NCI-H2196 treated with DMSO at 0.1 percent for 48 hours (cell line): ENCODE results near the gene TMEM59L.

Source experiments
- DNase-seq: peaks from one replicate; lab custom pipeline; 2025; ENCODE audit not compliant: unreplicated experiment; lab: John Stamatoyannopoulos, UW

TMEM59L gene

DNA sequence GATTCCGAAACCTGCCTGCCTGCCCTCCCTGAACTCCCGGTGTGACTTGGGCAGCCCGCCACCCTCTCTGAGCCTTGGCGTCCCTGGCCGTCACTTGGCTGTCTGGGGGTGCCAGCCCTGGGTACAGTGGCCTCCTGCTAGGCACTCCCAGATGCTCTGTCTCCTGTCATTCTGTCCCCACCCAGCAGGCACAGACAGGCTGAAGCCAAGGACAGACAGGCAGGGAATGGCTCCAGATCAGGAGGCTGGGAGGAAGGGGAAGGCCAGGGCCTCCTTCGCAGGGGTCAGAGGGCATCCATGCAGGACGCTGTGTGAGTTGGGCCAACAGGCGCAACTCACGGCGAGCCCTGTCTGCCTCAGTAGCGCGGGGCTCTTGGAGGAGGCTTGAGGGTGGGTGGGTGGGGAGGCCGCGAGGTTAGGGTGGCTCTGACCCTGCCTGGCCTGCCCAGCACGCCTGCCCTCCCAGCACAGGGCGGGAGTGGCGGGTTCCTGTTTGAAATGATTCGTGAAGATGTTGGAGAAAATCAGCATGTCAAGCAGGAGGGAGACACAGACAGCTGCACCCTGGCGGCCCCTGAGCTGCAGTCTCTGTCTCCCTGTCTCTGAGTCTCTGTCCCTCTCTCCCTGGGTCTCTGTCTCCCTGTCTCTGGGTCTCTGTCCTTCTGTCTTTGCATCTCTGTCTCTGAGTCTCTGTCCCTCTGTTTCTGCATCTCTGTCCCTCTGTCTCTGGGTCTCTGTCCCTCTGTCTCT is 43.8 kb downstream of the TMEM59L start:
- no peak for DNase-seq

DNA sequence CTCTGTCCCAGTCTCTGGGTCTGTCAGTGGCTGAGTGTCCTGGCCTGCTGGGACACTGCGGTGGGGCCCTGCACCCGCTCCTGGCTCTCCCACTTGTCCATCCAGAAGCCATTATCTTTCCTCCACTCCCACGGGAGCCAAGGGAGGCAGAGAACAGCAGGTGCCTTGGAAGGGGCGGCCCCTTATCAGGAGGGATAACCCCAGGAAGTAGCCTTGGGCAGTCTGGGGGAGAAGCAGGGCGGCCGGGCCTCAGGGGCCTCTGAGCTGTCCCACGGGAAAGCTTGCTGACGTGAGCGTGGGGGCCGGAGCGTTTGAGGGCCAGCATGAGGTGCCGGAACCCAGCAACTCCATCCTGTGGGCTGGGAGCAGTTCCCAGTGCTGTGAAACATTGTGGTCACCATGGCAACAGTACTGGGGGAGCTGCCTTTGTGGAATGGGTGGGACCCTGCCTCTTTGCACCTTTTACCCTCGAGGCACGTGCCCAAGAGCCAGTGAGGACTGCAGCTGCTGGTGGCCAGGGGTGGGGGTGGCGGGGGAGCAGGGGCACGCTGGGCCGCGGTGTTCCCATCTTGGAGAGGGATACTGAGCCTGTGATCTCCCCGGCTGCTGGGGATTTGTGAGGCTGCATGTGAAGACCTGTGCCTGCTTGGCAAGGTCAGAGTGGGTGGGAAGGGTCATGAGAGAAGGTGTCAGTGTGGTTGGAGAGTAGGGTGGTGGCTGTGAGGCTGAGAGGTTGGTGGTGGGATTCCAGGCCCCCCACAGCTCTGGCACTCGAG is 45.1 kb downstream of the TMEM59L start:
- DNase-seq: no peak

DNA sequence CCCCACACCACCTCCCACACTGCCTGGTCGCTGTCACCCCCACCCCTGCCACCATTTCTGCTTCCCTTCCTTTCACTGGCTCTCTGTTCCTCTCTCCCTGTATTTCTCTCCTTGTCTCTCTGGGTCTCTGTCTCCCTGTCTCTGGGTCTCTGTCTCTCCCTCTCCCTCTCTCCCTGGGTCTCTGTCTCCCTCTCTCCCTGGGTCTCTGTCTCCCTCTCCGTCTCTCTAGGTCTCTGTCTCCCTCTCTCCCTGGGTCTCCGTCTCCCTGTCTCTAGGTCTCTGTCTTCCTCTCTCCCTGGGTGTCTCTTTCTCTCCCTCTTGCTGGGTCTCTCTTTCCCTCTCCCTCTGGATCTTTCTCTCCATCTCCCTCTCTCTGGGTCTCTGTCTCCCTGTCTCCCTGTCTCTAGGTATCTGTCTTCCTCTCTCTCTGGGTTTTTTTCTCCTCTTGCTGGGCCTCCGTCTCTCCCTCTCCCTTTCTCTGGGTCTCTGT is 45.7 kb downstream of the TMEM59L start:
- no peak for DNase-seq

DNA sequence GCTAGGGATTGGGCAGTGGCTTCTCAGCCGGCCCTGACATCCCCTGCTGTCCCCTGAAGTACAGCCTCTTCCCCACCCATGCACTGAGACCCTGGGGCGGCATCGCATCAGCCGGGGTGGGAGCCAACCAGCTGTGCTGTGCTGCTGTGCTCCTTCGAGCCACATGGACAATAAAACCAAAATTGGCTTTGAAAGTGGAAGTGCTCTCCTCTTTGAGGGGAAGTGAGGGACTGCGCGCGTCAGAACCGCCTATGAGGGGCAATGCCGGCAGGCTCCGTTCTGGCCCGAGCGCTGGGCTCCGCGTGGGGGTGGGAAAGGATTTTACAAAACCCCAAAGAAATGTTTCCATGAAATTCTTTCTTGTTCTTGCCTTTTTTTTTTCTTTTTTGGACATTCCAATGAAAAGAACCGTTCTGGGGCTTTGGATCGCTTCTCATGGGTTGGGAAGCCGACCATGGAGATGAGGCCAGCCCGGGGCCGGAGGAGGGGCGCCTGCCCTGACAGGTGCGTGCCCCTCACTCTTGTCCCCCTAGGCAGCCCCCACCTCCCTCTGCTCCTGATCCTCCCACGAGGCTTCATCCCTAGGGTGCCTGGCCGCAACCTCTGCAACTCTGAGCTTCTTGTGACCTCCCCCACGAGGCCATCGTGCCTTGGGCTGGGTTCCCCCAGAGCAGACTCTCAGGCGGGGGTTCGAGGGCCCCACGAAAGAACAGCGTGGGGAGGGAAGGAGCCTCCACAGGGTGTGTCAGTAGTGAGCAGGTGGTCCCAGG is 46.8 kb downstream of the TMEM59L start:
- DNase-seq: no peak

DNA sequence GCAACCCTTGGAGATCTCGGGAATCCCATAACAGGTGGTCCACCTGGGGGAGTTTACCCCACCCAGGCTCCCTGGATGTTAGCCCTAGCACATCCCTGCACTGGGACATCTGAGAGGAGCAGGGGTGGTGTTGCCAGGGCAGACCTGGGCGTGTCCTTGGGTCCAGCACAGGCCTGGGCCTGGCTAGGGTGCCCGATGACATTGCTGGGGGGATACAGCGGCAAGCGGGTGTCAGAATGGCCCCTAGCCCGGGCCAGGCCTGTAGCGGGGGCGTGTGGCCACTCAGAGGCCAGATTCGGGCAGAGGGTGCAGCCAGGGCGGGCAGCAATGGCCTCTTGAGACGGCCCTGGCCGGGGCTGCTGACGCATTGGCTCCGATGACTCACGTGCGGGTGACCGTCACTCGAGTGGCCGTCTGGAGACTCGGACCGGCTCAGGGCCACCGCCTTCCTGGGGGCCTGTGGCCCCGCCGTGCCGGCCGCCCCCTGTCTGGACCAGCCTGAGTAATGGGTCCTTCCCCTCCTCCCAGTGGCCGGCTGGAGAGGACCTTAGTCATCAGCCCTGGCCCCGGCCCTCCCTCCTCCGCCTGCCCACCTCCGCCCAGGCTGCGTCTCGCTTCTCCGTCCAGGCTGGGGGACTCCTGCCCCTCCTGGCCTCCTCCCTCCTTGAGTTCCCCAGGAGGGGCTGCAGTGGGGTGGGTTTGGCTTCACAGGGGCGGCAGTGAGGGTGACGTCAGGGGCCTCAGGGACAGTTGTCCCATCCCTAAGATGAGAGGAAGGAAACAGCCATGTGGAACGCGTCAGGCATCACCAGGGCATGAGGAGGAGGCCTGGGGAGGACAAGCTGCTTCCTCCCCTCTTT is 47.6 kb downstream of the TMEM59L start:
- DNase-seq: no peak

DNA sequence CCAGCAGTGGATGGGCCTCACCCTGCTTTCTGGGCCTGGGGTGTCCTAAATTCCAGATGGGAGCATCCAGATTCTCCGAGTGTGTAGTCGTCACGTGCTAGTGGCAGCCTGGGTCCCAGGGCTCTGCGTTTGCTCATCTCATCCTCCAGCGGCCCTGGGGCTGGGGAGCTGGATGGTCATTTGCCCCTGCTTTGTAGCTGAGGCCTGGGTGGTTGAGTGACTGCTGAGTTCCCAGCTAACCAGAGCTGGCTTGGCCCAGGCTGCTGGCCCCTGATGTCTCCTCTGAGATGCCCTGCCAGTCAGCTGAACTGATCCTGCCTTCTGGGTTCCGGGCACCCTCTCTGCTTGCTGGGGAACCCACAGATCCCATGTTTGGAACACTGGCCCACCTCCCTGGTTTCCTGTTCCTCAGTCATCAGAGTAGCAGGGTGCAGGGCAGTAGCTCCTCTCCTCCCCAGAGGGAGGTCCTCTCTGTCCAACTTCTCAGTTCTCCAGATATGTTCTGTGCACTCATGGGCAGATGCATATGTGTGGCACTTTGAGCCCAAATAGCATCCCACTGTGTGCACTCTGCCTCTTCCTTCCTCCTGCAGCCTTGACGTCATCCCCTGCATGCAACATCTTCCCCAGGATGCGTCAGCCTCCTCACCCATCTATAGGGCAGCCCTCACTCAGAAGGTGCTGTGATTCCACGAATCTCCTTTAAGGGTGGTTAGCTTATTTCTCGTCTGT is 48.4 kb downstream of the TMEM59L start:
- no peak for DNase-seq

DNA sequence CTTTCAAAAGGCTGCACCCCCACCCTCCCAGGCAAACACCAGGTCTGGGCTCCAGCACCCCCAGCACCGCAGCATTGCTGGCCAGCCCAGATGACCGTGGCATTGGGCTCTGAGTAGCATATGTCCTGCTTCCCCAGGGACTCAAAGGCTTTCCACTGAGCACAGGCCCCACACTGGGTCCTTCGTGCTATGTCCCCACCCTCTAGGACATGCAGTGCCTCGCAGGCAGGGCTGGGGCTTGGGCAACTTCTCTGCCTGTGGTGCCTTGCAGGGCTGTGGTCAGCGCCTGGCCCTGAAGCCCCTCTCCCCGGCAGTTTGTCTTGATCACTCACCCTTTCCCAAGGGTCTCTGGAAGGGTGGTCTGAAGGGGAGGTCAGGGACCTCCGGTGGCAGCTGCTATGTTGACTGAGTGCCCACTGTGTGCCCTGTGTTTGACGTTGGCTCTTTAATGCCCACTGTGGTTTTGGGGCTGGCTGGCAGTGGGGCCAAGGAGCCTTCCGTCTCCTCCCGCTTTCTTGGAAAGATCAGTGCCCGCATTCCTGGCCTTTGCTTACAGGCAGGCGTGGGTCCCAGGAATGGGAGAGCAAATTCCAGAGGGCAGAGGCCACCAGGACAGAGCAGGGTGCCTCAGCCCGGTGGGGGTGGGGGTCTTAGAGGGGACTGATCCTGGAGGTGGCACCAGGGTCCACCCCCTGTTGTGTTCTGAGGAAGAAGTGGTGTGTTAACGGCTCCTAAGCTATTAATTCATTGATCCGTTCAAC is 50.5 kb downstream of the TMEM59L start:
- no peak for DNase-seq

DNA sequence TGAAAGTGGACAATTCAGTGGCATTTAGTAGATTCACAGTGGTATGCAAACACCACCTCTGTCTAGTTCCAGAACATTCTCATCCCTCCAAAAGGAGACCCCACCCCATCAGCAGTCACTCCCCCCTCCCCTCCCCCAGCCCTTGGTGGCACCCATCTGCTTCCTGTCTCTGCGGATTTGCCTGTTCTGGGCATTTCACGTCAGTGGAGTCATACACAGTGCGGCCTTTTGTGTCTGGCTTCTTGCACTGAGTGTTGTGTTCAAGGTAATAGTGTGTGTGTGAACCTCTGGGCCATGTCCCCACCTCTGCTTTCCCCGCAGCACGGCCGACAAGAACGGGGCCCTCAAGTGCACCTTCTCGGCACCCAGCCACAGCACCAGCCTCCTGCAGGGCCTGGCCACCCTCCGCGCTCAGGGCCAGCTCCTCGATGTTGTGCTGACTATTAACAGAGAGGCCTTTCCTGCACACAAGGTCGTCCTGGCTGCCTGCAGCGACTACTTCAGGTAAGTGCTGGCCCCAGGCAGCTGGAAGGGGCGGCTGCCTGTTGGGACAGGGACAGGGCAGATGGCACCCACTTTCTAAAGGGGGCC is 51.4 kb downstream of the TMEM59L start:
- no peak for DNase-seq

DNA sequence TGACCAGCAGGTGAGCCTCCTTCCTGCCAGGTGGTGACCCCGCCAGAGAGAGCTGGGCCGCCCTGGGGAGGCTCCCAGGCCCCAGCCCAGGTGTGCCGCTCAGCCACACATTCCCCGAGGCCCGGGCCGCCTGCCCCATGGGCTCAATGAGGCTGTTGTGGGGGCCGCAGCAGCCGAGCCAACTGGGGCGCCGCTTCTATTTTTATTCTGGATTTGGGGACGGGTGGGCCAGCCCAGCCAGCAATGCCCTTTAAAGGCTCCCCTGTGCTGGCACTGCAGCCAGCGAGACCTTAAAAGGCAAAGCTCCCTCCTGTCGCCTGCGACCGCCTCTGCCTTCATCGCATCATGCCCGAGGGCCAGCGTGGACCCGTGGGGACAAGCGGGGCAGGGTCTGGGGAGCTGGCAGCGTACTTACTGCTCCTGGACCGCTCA is 53.1 kb downstream of the TMEM59L start:
- DNase-seq: no peak

DNA sequence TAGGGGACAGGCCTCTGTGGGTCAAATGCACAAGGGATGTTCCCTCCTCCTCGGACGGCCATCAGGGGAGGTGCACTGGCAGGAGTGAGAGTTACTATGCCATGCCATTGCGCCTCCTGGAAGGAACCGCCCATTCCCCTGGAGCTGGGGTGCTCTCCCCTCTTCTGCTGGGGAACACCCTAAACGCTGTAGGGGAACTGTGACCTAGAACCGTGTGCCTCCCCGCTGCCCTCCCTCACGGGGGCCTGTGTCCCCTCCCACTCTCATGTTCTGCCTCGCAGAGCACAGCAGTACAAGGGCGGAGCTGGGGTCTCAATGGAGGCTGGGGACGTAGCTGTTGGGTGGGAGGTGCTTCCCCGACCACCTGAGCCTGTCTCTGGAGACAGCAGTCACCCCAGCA is 53.6 kb downstream of the TMEM59L start:
- no peak for DNase-seq

DNA sequence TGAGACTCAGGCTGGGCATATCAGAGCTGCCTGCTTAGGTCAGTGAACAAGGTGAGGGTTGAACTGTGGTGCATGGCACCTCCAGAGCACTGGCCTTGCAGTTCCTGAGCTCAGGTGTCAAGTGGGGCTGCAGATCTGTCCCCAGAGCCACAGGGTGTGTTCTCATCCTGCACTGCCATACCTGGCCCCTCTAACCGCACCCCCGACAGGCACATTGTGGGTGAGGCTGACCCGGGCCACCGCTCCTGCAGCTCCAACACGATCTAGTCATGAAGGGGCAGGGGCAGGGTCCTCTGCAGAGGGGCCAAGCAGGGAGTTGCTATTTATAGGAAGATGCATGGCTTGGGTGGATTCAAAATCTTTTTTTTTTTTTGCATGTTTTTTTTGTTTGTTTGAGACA is 54.1 kb downstream of the TMEM59L start:
- DNase-seq: no peak

DNA sequence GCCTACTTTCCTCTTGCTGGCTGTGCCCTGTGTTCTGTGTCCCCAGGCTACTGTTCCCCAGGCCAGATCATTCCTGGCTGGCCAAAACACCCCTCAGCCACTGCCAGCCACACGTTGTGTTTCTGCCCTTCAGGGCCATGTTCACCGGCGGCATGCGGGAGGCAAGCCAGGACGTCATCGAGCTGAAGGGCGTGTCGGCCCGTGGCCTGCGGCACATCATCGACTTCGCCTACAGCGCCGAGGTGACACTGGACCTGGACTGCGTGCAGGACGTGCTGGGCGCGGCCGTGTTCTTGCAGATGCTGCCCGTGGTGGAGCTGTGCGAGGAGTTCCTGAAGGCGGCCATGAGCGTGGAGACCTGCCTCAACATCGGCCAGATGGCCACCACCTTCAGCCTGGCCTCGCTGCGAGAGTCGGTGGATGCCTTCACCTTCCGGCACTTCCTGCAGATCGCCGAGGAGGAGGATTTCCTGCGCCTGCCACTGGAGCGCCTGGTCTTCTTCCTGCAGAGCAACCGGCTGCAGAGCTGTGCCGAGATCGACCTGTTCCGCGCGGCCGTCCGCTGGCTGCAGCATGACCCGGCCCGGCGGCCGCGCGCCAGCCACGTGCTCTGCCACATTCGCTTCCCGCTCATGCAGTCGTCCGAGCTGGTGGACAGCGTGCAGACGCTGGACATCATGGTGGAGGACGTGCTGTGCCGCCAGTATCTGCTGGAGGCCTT is 55.0 kb downstream of the TMEM59L start:
- no peak for DNase-seq

DNA sequence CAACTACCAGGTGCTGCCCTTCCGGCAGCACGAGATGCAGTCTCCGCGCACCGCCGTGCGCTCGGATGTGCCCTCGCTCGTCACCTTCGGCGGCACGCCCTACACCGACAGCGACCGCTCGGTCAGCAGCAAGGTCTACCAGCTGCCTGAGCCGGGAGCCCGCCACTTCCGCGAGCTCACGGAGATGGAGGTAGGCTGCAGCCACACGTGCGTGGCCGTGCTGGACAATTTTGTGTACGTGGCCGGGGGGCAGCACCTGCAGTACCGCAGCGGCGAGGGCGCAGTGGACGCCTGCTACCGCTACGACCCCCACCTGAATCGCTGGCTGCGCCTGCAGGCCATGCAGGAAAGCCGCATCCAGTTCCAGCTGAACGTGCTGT is 55.6 kb downstream of the TMEM59L start:
- no peak for DNase-seq

DNA sequence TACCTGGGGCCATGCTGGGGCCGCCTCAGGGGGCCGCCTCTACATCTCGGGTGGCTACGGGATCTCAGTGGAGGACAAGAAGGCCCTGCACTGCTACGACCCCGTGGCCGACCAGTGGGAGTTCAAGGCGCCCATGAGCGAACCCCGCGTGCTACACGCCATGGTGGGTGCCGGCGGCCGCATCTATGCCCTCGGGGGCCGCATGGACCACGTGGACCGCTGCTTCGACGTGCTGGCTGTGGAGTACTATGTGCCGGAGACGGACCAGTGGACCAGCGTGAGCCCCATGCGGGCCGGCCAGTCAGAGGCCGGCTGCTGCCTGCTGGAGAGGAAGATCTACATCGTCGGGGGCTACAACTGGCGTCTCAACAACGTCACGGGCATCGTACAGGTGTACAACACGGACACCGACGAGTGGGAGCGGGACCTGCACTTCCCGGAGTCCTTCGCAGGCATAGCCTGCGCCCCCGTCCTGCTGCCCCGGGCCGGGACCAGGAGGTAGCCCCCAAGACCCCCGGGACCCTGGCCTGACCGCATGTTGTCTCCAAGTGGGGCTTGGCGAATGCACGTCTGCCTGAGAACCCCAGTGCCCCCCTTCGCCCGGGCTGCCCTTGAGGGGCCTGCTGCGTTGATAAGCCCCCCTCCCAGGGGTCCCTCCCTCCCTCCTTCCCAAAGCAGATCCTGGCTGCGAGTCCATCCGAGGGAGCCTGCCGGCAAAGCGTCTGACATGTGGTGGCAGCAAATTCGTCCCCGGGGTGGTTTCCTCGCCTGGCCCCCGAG is 56.3 kb downstream of the TMEM59L start:
- DNase-seq: no peak

DNA sequence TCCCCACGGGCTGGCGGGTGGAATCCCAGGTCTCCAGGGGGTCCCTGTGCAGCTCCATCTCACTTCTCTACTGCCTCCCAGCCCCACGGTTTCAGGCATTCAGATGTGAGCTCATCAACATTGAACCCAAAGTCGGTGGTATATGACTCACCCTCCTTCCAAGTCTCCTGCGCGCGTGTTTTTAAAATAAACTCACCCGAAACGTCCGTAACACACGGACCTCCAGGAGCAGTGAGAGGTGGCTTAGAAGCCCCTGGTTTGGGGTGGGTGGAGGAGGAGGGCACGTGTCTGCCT is 56.8 kb downstream of the TMEM59L start:
- DNase-seq: no peak

DNA sequence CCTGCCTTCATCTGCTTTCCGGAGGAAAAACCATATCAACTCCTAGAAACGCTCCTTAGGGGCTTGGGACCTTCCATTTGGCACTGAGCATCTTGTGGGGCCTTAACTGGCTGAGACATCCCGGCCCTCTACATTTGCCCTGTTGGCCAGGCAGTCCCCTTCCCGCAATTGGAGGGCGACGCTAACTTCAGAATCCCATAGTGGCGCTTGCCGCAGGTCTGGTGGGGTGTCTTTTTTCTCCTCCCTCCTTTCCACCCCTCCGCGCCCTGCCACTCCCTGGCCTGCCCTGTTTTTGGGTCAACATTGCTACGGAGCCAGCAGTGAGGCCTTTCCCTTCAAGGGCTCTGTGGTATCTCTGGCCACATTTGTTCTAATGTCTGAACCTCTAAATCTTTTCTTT is 57.2 kb downstream of the TMEM59L start:
- DNase-seq: no peak

DNA sequence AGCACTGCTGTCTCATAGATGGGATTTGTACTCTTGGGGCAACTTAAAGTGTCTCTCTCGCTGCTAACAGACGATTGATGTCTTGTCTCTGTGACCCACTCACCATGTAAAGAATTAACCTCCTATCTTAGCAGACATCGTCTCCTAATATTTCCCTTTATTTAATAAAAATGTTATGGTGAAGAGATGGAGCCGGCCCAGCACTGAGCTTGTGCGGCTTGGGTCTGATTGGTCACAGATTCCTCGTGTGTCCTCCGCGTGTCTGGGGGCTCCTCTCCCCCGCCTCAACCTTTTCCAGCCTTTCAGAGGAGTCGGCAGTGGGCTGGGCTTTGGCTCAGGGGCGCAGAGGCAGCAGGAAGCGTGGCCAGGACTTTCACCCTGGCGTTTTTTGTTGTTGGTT is 57.6 kb downstream of the TMEM59L start:
- DNase-seq: no peak
